ENCODE measurements around the gene TRIM66. TPM values are rescaled to one million over a fixed set of nuclear protein-coding genes. Genes with fewer than 3 reads are reported as not detected.

Gene TRIM66
- total RNA-seq, 1 experiment from 2014 or later = 2.1 TPM

GRCh38 chr11:8713760-8714454 lies 31.4 kb upstream of the TRIM66 start:
- Mint-ChIP-seq H3K27ac (peak overlapping the region in 1 of 3 experiments; percentile 73; a peak in 2 of 7 replicates), H3K36me3 (ENCODE audit: insufficient read depth in 1 of 3, low read depth in 3 of 3) (peaks cover 0 to 14% (median 10%) of the 10 kb centered on the region in 3 experiments; a peak in 6 of 7 replicates), H3K9me3 (no peaks in the 10 kb centered on the region; a peak in 1 of 5 replicates), H3K4me1 (peaks cover 30 to 31% of the 10 kb centered on the region in 2 experiments), H3K4me3 (no peak overlapping the region), H3K27me3 (ENCODE audit: low read depth) (no peaks in the 10 kb centered on the region)
- H4K20me1 ChIP-seq (ENCODE audit: control insufficient read depth, insufficient read depth, insufficient read length) = no peaks in the 10 kb centered on the region
- H4K5ac ChIP-seq (ENCODE audit: insufficient read length, low read depth, low read length) = no peak overlapping the region
- no peaks in the 10 kb centered on the region for H3K4me1 ChIP-seq (ENCODE audit: insufficient read depth, low read length)
- H3K27ac ChIP-seq (ENCODE audit: insufficient read length, low read depth, low read length) = no peak overlapping the region
- whole genome bisulfite sequencing (ENCODE audit: extremely low coverage, insufficient read length, low lambda C conversion rate) = no CpG with 5 or more reads among the region's 8 CpGs
- no peak overlapping the region for H2AK5ac ChIP-seq (ENCODE audit: insufficient read length, low read length)
- H2AFZ ChIP-seq (ENCODE audit: low read length) = no peak overlapping the region
- no peaks in the 10 kb centered on the region for H3K9me3 ChIP-seq (ENCODE audit: control insufficient read depth, low read depth, low read length)
- no peak overlapping the region for H3T11ph ChIP-seq (ENCODE audit: low read length)
- no peak overlapping the region for H4K8ac ChIP-seq (replicated peaks; ENCODE audit: insufficient read length, low read depth, low read length)
- no peak overlapping the region for H3K4ac ChIP-seq (ENCODE audit: low read depth, low read length)
- no peak for DNase-seq
- H3K9ac ChIP-seq (ENCODE audit: extremely low read depth, insufficient read length, low read length) = no peak overlapping the region
- H3K4me2 ChIP-seq (ENCODE audit: insufficient read depth, insufficient read length, low read length) = no peak overlapping the region
- H2BK5ac ChIP-seq (ENCODE audit: insufficient read length, low read length) = no peak overlapping the region
- H2BK12ac ChIP-seq (ENCODE audit: insufficient read length, low read depth, low read length) = no peak overlapping the region
- no peak overlapping the region for H2BK120ac ChIP-seq (ENCODE audit: low read depth, low read length, poor library complexity, severe bottlenecking)
- no peak overlapping the region for H2BK15ac ChIP-seq (ENCODE audit: low read depth, low read length)
- no peaks in the 10 kb centered on the region for H3K27me3 ChIP-seq (ENCODE audit: insufficient read depth, low read length)
- no peak overlapping the region for H3K18ac ChIP-seq (ENCODE audit: insufficient read length, low read depth, low read length)
- H2BK20ac ChIP-seq (ENCODE audit: low read depth, low read length, poor library complexity, severe bottlenecking) = no peak overlapping the region
- H3K14ac ChIP-seq (ENCODE audit: insufficient read depth, low read length) = no peak overlapping the region
- H3K23me2 ChIP-seq (ENCODE audit: insufficient read length, low read depth, low read length, poor library complexity, severe bottlenecking) = no peaks in the 10 kb centered on the region
- no peaks in the 10 kb centered on the region for H3K79me1 ChIP-seq (ENCODE audit: insufficient read depth, low read depth, low read length, poor library complexity, severe bottlenecking)
- no peak overlapping the region for H3K23ac ChIP-seq (ENCODE audit: insufficient read length, low read depth, low read length)
- no peak overlapping the region for H4K91ac ChIP-seq (ENCODE audit: insufficient read length, low read depth, low read length)
- no peak overlapping the region for H3K56ac ChIP-seq (ENCODE audit: insufficient read length, low read depth, low read length)
- no peaks in the 10 kb centered on the region for H3K79me2 ChIP-seq (ENCODE audit: insufficient read depth, low read length)
- TF ChIP-seq CTCF (conservative IDR thresholded peaks at IDR 0.05) = no peak
